MM.1S (cell line): ENCODE results near the gene PARD3.

Experiments used
- DNase-seq: peaks from one replicate; pipeline ENCODE4 v3.0.0-alpha.2; 2015
- H2AFZ ChIP-seq: fragments of 300-600 bp; sonication (generic); 2 replicates; pipeline ENCODE4 v1.6.0; 2016; ENCODE audit warnings: antibody characterized with exemption, low read length
- H3F3A ChIP-seq: fragments of 300-600 bp; sonication (generic); 2 replicates; pipeline ENCODE4 v1.6.1; 2016; ENCODE audit warnings: mild to moderate bottlenecking, antibody characterized with exemption, low read length, moderate library complexity, mixed read lengths; ENCODE audit not compliant: insufficient read depth
- H3K27ac ChIP-seq: fragments of 300-600 bp; sonication (generic); 2 replicates; pipeline ENCODE4 v1.5.1; 2016; ENCODE audit warnings: mild to moderate bottlenecking, low read length
- H3K27me3 ChIP-seq: fragments of 300-600 bp; sonication (generic); replicated peaks from 2 replicates; pipeline ENCODE4 v1.6.0; 2016; ENCODE audit warnings: low read length; ENCODE audit not compliant: insufficient read depth
- H3K36me3 ChIP-seq: fragments of 300-600 bp; sonication (generic); replicated peaks from 2 replicates; pipeline ENCODE4 v1.6.1; 2016; ENCODE audit warnings: mild to moderate bottlenecking, low read length, mixed read lengths; ENCODE audit not compliant: insufficient read depth
- H3K4me1 ChIP-seq: fragments of 300-600 bp; sonication (generic); 2 replicates; pipeline ENCODE4 v1.6.1; 2016; ENCODE audit warnings: low read length, mixed read lengths
- H3K4me2 ChIP-seq: fragments of 300-600 bp; sonication (generic); 2 replicates; pipeline ENCODE4 v1.6.0; 2016; ENCODE audit warnings: low read depth, low read length
- H3K4me3 ChIP-seq: fragments of 300-600 bp; sonication (generic); 2 replicates; pipeline ENCODE4 v1.5.1; 2016; ENCODE audit warnings: low read length, mixed read lengths
- H3K79me2 ChIP-seq: fragments of 300-600 bp; sonication (generic); 2 replicates; pipeline ENCODE4 v1.6.1; 2016; ENCODE audit warnings: mixed run types, low read length, mixed read lengths
- H3K9ac ChIP-seq: fragments of 300-600 bp; sonication (generic); 2 replicates; pipeline ENCODE4 v1.6.1; 2016; ENCODE audit warnings: low read length, mixed read lengths
- H3K9me2 ChIP-seq: fragments of 300-600 bp; sonication (generic); replicated peaks from 2 replicates; pipeline ENCODE4 v1.6.1; 2016; ENCODE audit warnings: mild to moderate bottlenecking, low read length, mixed read lengths; ENCODE audit not compliant: insufficient read depth
- H3K9me3 ChIP-seq: fragments of 300-600 bp; sonication (generic); replicated peaks from 2 replicates; pipeline ENCODE4 v1.6.1; 2016; ENCODE audit warnings: mild to moderate bottlenecking, low read length, mixed read lengths; ENCODE audit not compliant: insufficient read depth
- H4K20me1 ChIP-seq: fragments of 300-600 bp; sonication (generic); 2 replicates; pipeline ENCODE4 v1.6.1; 2016; ENCODE audit warnings: mild to moderate bottlenecking, low read length, moderate library complexity, mixed read lengths; ENCODE audit not compliant: insufficient read depth
- CTCF ChIP-seq: fragments of 300-600 bp; sonication (generic); IDR thresholded peaks from 2 replicates; pipeline ENCODE4 v1.5.1; 2016; ENCODE audit warnings: antibody characterized with exemption, low read length, mixed read lengths
- EZH2 ChIP-seq: fragments of 300-600 bp; sonication (generic); optimal IDR thresholded peaks from 2 replicates; pipeline ENCODE3; 2017; ENCODE audit warnings: low read depth, mild to moderate bottlenecking, antibody characterized with exemption, low read length, mixed read lengths
- EZH2phosphoT487 ChIP-seq: fragments of 300-600 bp; sonication (generic); IDR thresholded peaks from 2 replicates; pipeline ENCODE4 v1.6.1; 2018; ENCODE audit warnings: antibody characterized with exemption, low read length

PARD3 gene

GRCh38 chr10:34254596-34254995 is 560.5 kb downstream of the PARD3 start:
- H3F3A ChIP-seq, result no peaks in the 10 kb centered on the region
- H3K36me3 ChIP-seq, result no peaks in the 10 kb centered on the region
- no peak overlapping the region for H3K27ac ChIP-seq
- H3K9ac ChIP-seq, result no peak overlapping the region
- H3K4me1 ChIP-seq, result no peaks in the 10 kb centered on the region
- no peaks in the 10 kb centered on the region for H3K9me3 ChIP-seq
- no peak for DNase-seq
- no peaks in the 10 kb centered on the region for H3K9me2 ChIP-seq
- no peak overlapping the region for H2AFZ ChIP-seq
- no peaks in the 10 kb centered on the region for H4K20me1 ChIP-seq
- H3K79me2 ChIP-seq, result no peaks in the 10 kb centered on the region
- no peak for TF ChIP-seq EZH2
- TF ChIP-seq EZH2phosphoT487, result no peak
- no peak for TF ChIP-seq CTCF
- H3K27me3 ChIP-seq, result no peaks in the 10 kb centered on the region
- H3K4me2 ChIP-seq, result no peak overlapping the region
- no peak overlapping the region for H3K4me3 ChIP-seq

- H3K27me3 ChIP-seq, result no peaks in the 10 kb centered on the region
- no peaks in the 10 kb centered on the region for H3K9me2 ChIP-seq
- no peaks in the 10 kb centered on the region for H4K20me1 ChIP-seq
- no peak overlapping the region for H2AFZ ChIP-seq
- H3K4me3 ChIP-seq, result no peak overlapping the region
- H3F3A ChIP-seq, result no peaks in the 10 kb centered on the region
- H3K9ac ChIP-seq, result no peak overlapping the region
- no peak for TF ChIP-seq CTCF
- TF ChIP-seq EZH2phosphoT487, result no peak
- no peak for TF ChIP-seq EZH2
- H3K36me3 ChIP-seq, result no peaks in the 10 kb centered on the region
- no peak overlapping the region for H3K4me2 ChIP-seq
- no peaks in the 10 kb centered on the region for H3K9me3 ChIP-seq
- no peak for DNase-seq
- H3K79me2 ChIP-seq, result no peaks in the 10 kb centered on the region
- no peak overlapping the region for H3K27ac ChIP-seq
- H3K4me1 ChIP-seq, result no peaks in the 10 kb centered on the region
These were observed 563.0 kb downstream of the PARD3 start for GRCh38 chr10:34252111-34252510.

GRCh38 chr10:34251177-34251576 is 563.9 kb downstream of the PARD3 start:
- no peaks in the 10 kb centered on the region for H3F3A ChIP-seq
- no peak overlapping the region for H2AFZ ChIP-seq
- no peak overlapping the region for H3K9ac ChIP-seq
- H3K36me3 ChIP-seq, result no peaks in the 10 kb centered on the region
- H3K4me1 ChIP-seq, result no peaks in the 10 kb centered on the region
- H3K4me3 ChIP-seq, result no peak overlapping the region
- TF ChIP-seq EZH2 (no peak), CTCF (no peak), EZH2phosphoT487 (no peak)
- H3K27me3 ChIP-seq, result no peaks in the 10 kb centered on the region
- H3K9me2 ChIP-seq, result no peaks in the 10 kb centered on the region
- no peaks in the 10 kb centered on the region for H4K20me1 ChIP-seq
- no peaks in the 10 kb centered on the region for H3K9me3 ChIP-seq
- no peaks in the 10 kb centered on the region for H3K79me2 ChIP-seq
- no peak overlapping the region for H3K4me2 ChIP-seq
- DNase-seq, result no peak
- H3K27ac ChIP-seq, result no peak overlapping the region
